ENCODE measurements around the gene SEMA5A.

- TF ChIP-seq POLR2AphosphoS5 (IDR thresholded peaks at IDR 0.05) (no peak), CTCF (IDR thresholded peaks at IDR 0.05; ENCODE audit: poor library complexity, severe bottlenecking) (no peak), EZH2 (IDR thresholded peaks at IDR 0.05; ENCODE audit: borderline replicate concordance, insufficient read depth, low read length, poor library complexity, severe bottlenecking) (no peak), TAF1 (IDR thresholded peaks at IDR 0.05; ENCODE audit: low read depth) (no peak), EP300 (conservative IDR thresholded peaks at IDR 0.05; ENCODE audit: poor library complexity, severe bottlenecking) (no peak), SMC3 (conservative IDR thresholded peaks at IDR 0.05; ENCODE audit: poor library complexity) (no peak), REST (IDR thresholded peaks at IDR 0.05; ENCODE audit: borderline replicate concordance) (no peak), MXI1 (conservative IDR thresholded peaks at IDR 0.05; ENCODE audit: poor library complexity, severe bottlenecking) (no peak), RAD21 (conservative IDR thresholded peaks at IDR 0.05) (no peak)
Measured at GRCh38 chr5:9212605-9213004, 333.3 kb downstream of the SEMA5A start.
